ENCODE data around the gene CDH4.

The CDH4 gene

DNA sequence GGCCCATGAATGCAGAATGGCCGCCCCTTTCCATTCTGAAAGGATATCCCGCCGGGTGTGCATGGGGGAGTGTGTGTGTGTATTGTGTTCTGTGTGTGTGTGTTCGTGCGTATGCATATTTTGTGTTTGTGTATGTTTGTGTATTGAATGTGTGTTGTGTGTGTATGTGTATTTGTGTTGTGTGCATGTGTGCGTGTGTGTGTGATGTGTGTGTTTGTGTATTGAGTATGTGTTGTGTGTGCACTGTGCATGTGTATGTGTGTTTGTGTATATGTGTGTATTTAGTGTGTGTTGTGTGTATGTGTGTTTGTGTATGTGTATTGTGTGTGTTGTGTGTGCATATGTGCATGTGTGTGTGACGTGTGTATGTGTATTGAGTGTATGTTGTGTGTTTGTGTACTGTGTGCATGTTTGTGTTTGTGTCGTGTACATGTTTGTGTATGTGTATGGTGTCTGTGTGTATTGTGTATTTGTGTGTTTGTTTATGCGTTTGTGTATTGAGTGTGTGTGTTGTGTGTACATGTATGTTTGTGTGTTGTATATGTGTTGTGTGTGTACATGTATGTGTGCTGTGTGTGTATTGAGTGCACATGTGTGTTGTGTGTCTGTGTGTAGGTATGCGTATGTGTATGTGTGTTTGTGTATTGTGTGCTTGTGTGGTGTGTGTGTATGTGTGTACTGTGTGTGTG, 587.3 kb downstream of the CDH4 start:
- no peak overlapping the region for H3K9ac ChIP-seq (ENCODE audit: low read length)
- H3K4me1 ChIP-seq (ENCODE audit: control insufficient read depth, insufficient read depth, low read length): no peaks in the 10 kb centered on the region
- no peak overlapping the region for H3K4me3 ChIP-seq (ENCODE audit: low read depth, low read length)
- no peaks in the 10 kb centered on the region for H3K36me3 ChIP-seq (ENCODE audit: control insufficient read depth, insufficient read depth, low read length)
- H3K27me3 ChIP-seq (ENCODE audit: control insufficient read depth, insufficient read depth, low read length): 0 out of 2 replicates have a peak, but pooled peaks cover 2% of the 10 kb centered on the region
- H3K27ac ChIP-seq (ENCODE audit: low read depth, low read length): no peak overlapping the region
- no peaks in the 10 kb centered on the region for H3K9me3 ChIP-seq (ENCODE audit: control insufficient read depth, insufficient read depth, low read depth, low read length)

DNA sequence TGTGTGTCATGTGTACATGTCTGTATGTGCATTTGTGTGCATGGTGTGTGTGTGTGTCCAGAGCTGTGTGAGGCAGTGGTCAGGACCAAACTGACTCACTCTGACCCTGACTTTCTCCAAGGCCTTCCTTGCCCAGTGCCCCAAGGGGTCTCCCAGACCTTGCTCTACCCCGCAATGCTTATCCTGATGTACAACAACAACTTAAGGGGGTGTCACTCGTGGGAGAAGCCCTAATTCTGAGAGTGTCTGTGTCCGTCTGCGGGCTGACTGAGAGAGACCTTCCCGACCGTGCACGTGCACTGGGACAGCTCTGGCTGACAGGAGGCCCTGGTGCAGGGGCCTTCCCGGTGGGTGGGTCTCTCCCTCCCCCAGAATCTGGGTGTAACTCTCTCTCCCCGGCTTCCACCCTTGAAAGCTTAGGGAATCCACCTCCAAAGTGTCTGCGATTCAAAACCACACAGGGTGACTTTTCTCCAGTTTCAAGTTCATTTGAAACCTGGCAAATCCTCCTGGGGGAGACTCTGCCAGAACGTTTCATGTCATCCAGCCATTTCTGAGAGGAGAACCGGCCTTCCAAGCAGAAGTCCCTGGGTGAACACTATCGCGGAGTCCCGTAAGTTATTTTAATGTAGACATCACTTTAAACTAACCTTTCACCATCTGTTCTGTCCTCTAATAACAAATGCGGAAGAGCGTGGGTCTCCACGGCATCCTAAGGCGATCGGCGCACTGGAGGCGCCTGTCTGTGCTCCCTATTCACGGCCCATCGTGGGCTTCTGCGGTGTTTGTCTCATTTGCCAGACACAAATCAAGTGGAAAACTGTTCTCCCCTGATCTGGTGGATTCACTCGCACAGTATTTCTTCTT, 588.1 kb downstream of the CDH4 start:
- H3K27me3 ChIP-seq (ENCODE audit: control insufficient read depth, insufficient read depth, low read length): peaks cover 2% of the 10 kb centered on the region; the same call in 1 of the 2 replicates
- H3K36me3 ChIP-seq (ENCODE audit: control insufficient read depth, insufficient read depth, low read length): no peaks in the 10 kb centered on the region
- H3K9me3 ChIP-seq (ENCODE audit: control insufficient read depth, insufficient read depth, low read depth, low read length): no peaks in the 10 kb centered on the region
- H3K4me1 ChIP-seq (ENCODE audit: control insufficient read depth, insufficient read depth, low read length): no peaks in the 10 kb centered on the region
- H3K27ac ChIP-seq (ENCODE audit: low read depth, low read length): no peak overlapping the region
- H3K9ac ChIP-seq (ENCODE audit: low read length): no peak overlapping the region
- no peak overlapping the region for H3K4me3 ChIP-seq (ENCODE audit: low read depth, low read length)

DNA sequence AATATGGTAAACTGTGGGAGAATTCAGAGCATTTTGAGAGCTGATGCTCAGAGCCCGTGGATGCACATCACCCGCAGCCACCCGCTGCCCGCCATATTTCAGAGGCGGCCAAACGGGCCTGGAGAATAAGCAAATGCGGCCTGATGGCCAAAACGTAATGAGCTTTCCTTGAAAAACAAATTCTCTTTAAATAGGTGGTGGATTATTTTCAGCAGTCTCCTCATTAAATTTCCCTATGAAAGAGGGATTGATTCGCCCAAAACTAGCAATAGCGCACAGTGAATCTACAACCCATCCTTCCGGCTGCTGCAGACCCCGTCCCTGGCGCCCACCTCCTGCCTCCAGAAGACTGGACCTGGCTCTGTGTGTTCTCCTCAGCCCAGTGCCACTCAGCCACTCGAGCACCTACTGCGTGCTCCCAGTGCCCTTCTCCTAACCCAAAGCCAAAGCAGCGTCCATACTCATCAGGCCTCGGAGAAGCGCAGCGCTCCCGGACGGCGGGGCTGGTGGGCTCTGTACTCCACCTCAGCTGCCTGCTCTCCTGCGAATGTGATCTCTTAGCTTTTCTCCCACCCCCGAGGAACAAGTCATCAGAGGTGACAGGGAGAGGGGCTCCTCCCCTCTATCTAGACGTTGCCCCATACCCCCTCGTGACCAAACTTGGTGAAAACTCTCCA, 588.9 kb downstream of the CDH4 start:
- H3K9me3 ChIP-seq (ENCODE audit: control insufficient read depth, insufficient read depth, low read depth, low read length): no peaks in the 10 kb centered on the region
- H3K4me3 ChIP-seq (ENCODE audit: low read depth, low read length): no peak overlapping the region
- H3K9ac ChIP-seq (ENCODE audit: low read length): no peak overlapping the region
- no peaks in the 10 kb centered on the region for H3K36me3 ChIP-seq (ENCODE audit: control insufficient read depth, insufficient read depth, low read length)
- no peaks in the 10 kb centered on the region for H3K4me1 ChIP-seq (ENCODE audit: control insufficient read depth, insufficient read depth, low read length)
- peaks cover 2% of the 10 kb centered on the region; the same call in 1 of the 2 replicates for H3K27me3 ChIP-seq (ENCODE audit: control insufficient read depth, insufficient read depth, low read length)
- no peak overlapping the region for H3K27ac ChIP-seq (ENCODE audit: low read depth, low read length)

DNA sequence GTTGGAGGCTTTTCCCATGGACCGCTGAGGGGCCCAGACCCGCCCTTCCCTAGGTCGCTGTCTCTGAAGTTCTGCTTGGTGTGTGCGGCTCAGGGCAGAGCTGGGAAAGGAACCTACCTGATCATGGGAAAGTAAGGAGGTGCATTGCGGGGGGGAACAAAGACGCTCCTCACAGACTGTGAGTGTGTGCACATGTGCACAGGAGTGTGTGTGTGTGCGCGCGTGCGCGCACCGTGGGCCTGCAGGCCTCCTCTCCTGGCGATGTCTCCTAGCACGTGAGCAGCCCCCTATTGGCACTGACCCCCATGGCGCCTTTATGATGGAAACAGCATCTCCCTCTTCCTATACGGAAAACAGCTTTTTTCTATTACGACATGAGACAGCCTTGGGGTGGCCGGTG, 589.5 kb downstream of the CDH4 start:
- no peaks in the 10 kb centered on the region for H3K4me1 ChIP-seq (ENCODE audit: control insufficient read depth, insufficient read depth, low read length)
- no peak overlapping the region for H3K4me3 ChIP-seq (ENCODE audit: low read depth, low read length)
- no peak overlapping the region for H3K27ac ChIP-seq (ENCODE audit: low read depth, low read length)
- H3K27me3 ChIP-seq (ENCODE audit: control insufficient read depth, insufficient read depth, low read length): peaks cover 2% of the 10 kb centered on the region; the same call in 1 of the 2 replicates
- no peaks in the 10 kb centered on the region for H3K36me3 ChIP-seq (ENCODE audit: control insufficient read depth, insufficient read depth, low read length)
- no peak overlapping the region for H3K9ac ChIP-seq (ENCODE audit: low read length)
- no peaks in the 10 kb centered on the region for H3K9me3 ChIP-seq (ENCODE audit: control insufficient read depth, insufficient read depth, low read depth, low read length)

DNA sequence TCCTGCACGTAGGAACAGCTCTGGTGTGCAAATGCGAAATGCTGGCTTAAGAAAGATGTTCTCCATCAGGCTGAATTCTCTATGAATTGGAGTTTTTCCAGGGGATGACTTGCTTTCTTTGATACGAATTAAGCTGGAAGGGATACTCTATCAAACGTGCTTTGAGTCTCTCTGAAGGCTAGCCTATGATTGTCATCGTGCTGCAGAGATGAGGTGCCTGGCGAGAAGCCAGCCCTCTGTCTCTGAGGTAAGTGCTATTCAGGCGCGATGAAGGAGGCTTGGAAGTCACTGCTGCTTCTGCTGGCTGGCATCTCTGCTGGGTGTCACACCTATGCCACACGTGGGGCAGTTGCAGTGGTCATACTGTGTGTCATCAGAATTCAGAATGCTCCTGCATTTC, 589.9 kb downstream of the CDH4 start:
- Histone ChIP-seq H3K9ac (ENCODE audit: low read length) (no peak overlapping the region), H3K4me1 (ENCODE audit: control insufficient read depth, insufficient read depth, low read length) (no peaks in the 10 kb centered on the region), H3K9me3 (ENCODE audit: control insufficient read depth, insufficient read depth, low read depth, low read length) (no peaks in the 10 kb centered on the region), H3K27me3 (ENCODE audit: control insufficient read depth, insufficient read depth, low read length) (peaks cover 2% of the 10 kb centered on the region; the same call in 1 of the 2 replicates), H3K27ac (ENCODE audit: low read depth, low read length) (no peak overlapping the region), H3K4me3 (ENCODE audit: low read depth, low read length) (no peak overlapping the region), H3K36me3 (ENCODE audit: control insufficient read depth, insufficient read depth, low read length) (no peaks in the 10 kb centered on the region)

DNA sequence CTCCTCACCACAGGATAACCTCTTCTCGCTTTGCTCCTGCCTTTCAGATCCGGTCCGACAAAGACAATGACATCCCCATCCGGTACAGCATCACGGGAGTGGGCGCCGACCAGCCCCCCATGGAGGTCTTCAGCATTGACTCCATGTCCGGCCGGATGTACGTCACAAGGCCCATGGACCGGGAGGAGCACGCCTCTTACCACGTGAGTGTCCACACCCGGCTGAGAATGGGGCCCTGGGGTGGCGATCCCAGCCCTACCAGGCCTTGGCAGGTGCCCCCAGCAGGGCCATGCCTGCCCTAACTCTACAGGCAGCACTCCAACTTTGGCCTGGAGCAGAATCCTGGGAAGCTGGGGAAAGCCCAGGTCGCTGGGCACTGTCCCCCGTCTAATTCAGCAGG, 592.6 kb downstream of the CDH4 start:
- H3K4me1 ChIP-seq (ENCODE audit: control insufficient read depth, insufficient read depth, low read length): no peaks in the 10 kb centered on the region
- H3K27ac ChIP-seq (ENCODE audit: low read depth, low read length): no peak overlapping the region
- H3K9ac ChIP-seq (ENCODE audit: low read length): no peak overlapping the region
- no peaks in the 10 kb centered on the region for H3K36me3 ChIP-seq (ENCODE audit: control insufficient read depth, insufficient read depth, low read length)
- H3K9me3 ChIP-seq (ENCODE audit: control insufficient read depth, insufficient read depth, low read depth, low read length): peaks cover 10% of the 10 kb centered on the region; the same call in 1 of the 2 replicates
- no peak overlapping the region for H3K4me3 ChIP-seq (ENCODE audit: low read depth, low read length)
- peaks cover 6% of the 10 kb centered on the region; the same call in 1 of the 2 replicates for H3K27me3 ChIP-seq (ENCODE audit: control insufficient read depth, insufficient read depth, low read length)

DNA sequence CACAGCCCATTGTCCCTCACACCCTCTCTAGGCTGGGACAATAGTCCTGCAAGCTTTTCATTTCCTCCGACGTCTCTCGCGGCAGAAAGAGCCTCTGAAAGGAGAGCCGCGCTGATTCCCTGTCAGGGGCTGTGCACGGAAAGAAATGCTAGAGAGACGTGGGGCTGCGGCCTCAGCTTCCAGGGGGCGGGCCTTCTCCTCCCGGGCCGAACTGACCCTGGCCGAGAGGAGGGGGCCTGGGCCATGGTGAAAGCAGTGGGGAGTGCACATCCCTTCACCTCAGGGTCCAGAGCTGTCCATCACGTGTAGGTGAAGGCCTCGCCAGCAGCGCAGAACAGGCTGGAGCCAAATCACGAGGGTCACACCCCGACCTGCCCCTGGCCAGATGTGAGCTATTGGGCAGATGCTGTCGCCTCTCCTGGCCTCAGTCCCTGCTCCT, 593.2 kb downstream of the CDH4 start:
- H3K27ac ChIP-seq (ENCODE audit: low read depth, low read length): no peak overlapping the region
- no peaks in the 10 kb centered on the region for H3K4me1 ChIP-seq (ENCODE audit: control insufficient read depth, insufficient read depth, low read length)
- H3K27me3 ChIP-seq (ENCODE audit: control insufficient read depth, insufficient read depth, low read length): peaks cover 6% of the 10 kb centered on the region; the same call in 1 of the 2 replicates

DNA sequence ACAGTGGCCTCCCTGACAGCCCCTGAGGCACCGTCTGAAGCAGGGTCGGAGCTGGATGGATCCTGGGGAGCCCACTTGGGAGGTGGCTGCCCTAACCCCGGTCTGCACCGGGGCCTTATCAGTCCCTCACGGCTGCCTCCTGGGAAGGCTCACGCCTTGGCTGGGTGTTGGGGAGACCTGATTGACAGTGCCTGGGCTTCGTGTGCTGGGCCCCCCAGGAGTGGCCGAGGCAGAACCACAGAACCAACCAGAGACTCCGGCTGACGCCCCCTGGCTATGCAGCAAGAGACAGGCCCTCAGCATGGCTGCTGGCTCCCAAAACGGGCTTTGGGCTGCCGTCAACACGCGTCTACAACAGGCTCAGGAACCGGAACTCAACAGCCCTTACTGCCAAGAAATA, 594.0 kb downstream of the CDH4 start:
- Histone ChIP-seq H3K27ac (ENCODE audit: low read depth, low read length) (no peak overlapping the region), H3K9ac (ENCODE audit: low read length) (no peak overlapping the region), H3K36me3 (ENCODE audit: control insufficient read depth, insufficient read depth, low read length) (no peaks in the 10 kb centered on the region), H3K4me1 (ENCODE audit: control insufficient read depth, insufficient read depth, low read length) (no peaks in the 10 kb centered on the region), H3K27me3 (ENCODE audit: control insufficient read depth, insufficient read depth, low read length) (peaks cover 6% of the 10 kb centered on the region; the same call in 1 of the 2 replicates), H3K4me3 (ENCODE audit: low read depth, low read length) (no peak overlapping the region), H3K9me3 (ENCODE audit: control insufficient read depth, insufficient read depth, low read depth, low read length) (peaks cover 10% of the 10 kb centered on the region; the same call in 1 of the 2 replicates)

More for the DNA sequence above, 593.2 kb downstream of the CDH4 start:
- H3K9me3 ChIP-seq (ENCODE audit: control insufficient read depth, insufficient read depth, low read depth, low read length): peaks cover 10% of the 10 kb centered on the region; the same call in 1 of the 2 replicates
- no peak overlapping the region for H3K4me3 ChIP-seq (ENCODE audit: low read depth, low read length)
- H3K9ac ChIP-seq (ENCODE audit: low read length): no peak overlapping the region
- no peaks in the 10 kb centered on the region for H3K36me3 ChIP-seq (ENCODE audit: control insufficient read depth, insufficient read depth, low read length)

DNA sequence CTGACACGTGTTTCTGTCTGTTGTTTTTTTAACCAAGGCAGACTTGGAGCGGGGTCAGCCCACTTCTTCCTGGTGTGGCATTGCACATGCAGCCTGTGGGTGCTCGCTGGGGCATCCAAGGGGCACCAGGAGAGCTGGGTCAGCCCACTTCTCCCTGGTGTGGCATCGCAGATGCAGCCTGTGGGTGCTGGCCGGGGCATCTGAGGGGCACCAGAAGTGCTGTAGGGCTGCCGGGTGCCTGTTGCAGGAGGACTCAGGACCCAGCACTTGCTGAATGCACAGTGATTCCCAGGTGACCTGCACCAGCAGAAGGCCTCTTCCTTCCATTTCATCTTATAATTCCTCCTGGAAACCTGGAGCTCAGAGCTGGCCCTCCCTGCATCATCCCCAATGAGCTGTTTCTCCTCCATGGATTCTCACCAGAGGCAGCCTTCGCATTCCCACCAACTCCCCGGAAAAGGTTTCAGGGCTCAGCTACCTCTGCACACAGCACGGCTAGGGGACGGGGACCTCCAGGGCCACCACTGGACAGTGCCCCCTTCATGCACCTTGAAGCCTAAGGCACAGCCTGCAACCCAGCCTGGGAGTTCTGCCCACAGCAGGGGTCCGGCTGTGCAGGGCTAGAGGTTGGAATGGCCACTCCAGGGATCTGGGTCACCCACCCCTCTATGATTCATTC, 594.8 kb downstream of the CDH4 start:
- Histone ChIP-seq H3K36me3 (ENCODE audit: control insufficient read depth, insufficient read depth, low read length) (no peaks in the 10 kb centered on the region), H3K27ac (ENCODE audit: low read depth, low read length) (no peak overlapping the region), H3K9ac (ENCODE audit: low read length) (no peak overlapping the region), H3K4me3 (ENCODE audit: low read depth, low read length) (no peak overlapping the region), H3K9me3 (ENCODE audit: control insufficient read depth, insufficient read depth, low read depth, low read length) (peaks cover 10% of the 10 kb centered on the region; the same call in 1 of the 2 replicates), H3K27me3 (ENCODE audit: control insufficient read depth, insufficient read depth, low read length) (peaks cover 10% of the 10 kb centered on the region), H3K4me1 (ENCODE audit: control insufficient read depth, insufficient read depth, low read length) (no peaks in the 10 kb centered on the region)

DNA sequence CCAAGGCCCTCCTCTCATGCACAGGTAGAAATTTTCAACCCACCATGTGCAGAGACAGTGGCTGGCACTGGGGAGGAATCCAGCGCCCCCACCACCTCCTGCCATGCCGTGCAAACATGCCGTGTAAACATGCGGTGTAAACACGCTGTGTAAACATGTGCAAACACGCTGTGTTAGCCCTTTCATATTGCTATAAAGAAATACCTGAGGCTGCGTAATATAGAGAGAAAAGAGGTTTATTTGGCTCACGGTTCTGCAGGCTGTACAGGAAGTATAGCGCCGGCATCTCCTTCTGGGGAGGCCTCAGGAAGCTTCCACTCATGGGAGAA, 595.3 kb downstream of the CDH4 start:
- Histone ChIP-seq H3K4me1 (ENCODE audit: control insufficient read depth, insufficient read depth, low read length) (no peaks in the 10 kb centered on the region), H3K9me3 (ENCODE audit: control insufficient read depth, insufficient read depth, low read depth, low read length) (peaks cover 10% of the 10 kb centered on the region; the same call in 1 of the 2 replicates), H3K27ac (ENCODE audit: low read depth, low read length) (no peak overlapping the region), H3K9ac (ENCODE audit: low read length) (no peak overlapping the region), H3K36me3 (ENCODE audit: control insufficient read depth, insufficient read depth, low read length) (no peaks in the 10 kb centered on the region), H3K4me3 (ENCODE audit: low read depth, low read length) (no peak overlapping the region), H3K27me3 (ENCODE audit: control insufficient read depth, insufficient read depth, low read length) (peaks cover 10% of the 10 kb centered on the region)
